GM12801 (cell line): ENCODE measurements around the gene PRKN.

Experiments used
- TF ChIP-seq, protein P1 (sequence below): IDR thresholded peaks from one replicate; pipeline ENCODE4 v1.5.1; 2011; ENCODE audit warnings: control low read depth; ENCODE audit not compliant: insufficient read length; ENCODE audit errors: extremely low read depth

The PRKN gene

DNA sequence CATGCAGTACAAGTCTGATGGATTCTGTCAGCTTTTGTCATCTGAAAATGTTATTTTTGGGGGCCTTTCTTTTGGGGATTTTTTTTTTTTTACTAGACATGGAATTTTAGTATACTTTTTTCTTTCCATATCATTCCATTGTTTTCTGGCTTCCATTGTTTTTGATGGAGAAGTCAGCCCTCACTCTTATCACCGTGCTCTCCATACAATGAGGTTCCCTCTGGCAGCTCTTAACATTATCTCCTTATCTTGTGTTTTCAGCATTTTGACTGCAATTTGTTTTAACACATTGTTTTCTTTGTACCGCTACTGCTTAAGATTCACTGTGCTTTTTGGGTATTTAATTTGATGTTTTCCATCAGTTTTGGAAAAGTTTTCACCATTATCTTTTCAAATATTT is 1262.2 kb downstream of the PRKN start:
- TF ChIP-seq, protein P1, sequence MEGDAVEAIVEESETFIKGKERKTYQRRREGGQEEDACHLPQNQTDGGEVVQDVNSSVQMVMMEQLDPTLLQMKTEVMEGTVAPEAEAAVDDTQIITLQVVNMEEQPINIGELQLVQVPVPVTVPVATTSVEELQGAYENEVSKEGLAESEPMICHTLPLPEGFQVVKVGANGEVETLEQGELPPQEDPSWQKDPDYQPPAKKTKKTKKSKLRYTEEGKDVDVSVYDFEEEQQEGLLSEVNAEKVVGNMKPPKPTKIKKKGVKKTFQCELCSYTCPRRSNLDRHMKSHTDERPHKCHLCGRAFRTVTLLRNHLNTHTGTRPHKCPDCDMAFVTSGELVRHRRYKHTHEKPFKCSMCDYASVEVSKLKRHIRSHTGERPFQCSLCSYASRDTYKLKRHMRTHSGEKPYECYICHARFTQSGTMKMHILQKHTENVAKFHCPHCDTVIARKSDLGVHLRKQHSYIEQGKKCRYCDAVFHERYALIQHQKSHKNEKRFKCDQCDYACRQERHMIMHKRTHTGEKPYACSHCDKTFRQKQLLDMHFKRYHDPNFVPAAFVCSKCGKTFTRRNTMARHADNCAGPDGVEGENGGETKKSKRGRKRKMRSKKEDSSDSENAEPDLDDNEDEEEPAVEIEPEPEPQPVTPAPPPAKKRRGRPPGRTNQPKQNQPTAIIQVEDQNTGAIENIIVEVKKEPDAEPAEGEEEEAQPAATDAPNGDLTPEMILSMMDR = no peak

DNA sequence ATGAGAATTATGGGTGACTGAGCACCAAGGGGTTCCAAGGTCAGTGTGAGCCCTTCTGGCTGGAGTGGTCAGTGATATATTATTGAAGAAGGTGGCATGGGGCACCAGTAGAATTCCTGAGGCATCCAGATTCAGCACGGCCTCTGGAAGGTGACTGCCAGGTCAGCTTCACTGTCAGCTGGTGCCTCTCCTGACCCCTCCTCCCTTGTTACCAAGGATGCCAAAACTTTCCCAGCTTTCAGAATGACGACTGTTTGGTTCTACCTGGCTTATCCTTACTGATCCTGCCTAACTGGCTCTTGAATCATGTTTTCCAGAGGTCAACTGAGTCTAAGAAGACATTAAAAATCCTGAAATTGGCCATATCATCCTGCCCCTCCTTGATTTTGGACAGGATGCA is 1264.5 kb downstream of the PRKN start:
- TF ChIP-seq, protein P1 = no peak

DNA sequence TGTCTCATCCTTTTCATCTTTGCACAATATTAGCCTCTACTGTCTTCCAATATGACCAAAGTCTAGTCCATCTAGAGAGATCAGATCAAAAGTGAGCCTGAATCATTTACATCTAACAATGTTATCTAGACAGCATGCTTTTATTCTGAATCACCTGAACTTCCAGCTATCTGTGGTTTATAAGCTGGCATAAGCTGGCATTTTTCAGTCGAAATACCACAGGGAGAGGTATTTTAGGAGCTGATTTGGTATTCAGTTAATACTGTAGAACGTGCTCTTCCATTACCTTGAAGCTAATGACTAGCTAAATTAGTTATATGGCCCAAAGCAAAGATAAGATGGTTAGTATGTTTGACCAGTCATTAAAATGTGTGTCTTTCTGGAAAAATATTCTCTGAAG is 1265.4 kb downstream of the PRKN start:
- TF ChIP-seq, protein P1 = no peak

DNA sequence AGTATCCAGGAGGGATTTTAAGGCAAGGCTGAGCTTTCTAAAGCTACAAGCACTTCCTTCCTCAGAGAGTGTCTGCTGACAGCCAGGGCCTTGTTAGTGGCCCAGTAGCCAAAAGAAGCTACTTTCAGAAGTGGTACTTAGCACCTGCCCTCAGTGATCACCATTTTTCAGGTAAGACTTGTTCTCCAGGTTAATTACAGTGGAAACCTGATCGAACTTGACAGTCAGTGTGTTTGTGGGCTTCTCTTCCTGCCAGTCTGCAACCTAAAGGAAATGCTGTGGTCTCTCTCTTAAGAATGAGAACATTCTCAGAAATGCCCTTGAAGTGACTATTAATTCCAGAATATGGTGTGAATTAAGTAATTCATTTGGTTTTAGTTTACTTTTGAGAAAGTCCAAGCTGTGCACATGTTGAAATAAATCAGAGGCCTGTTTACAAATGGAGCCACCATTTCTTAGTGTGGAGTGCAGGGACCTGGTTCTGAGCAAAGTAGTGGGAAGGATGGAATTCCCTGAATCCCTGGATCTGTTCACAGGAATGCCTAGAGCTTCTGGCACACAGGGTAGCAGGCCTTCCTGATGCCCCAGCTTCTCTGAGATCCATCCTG is 1268.5 kb downstream of the PRKN start:
- TF ChIP-seq, protein P1 = no peak

DNA sequence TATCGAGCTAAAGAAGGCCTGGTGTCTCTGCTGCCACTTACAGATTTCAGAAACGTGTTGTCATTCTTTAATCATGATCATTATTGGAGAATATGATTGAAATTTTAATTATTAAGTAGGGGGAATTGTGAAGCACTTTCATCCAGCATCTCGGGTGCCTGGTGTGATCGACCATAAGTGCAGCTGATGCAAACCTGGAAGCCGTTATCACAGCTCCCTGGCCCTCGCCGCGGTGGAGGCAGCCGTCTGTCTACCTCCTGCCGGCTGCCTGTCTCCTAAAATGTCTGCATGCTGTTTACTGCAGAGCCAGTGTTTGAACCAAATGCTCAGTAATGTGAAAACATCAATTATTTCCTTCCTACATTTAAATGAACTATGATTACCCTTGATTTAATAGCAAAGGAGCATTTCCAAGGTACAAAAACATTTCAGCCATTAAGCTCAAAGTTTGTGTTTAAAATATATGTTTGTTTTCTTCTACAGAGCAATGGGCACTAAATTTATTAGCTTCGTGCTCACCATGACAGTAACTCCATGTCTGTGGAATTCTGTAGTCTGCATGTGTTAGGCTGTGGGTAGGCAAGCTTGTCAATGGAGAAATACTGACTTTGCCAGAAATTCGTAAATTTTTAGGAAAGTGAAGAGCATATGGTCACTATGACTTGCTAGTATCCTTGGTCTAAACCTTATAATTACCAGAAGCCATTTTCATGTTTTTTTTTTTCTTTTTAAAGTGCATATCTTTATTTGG is 1269.2 kb downstream of the PRKN start:
- TF ChIP-seq, protein P1 = no peak

DNA sequence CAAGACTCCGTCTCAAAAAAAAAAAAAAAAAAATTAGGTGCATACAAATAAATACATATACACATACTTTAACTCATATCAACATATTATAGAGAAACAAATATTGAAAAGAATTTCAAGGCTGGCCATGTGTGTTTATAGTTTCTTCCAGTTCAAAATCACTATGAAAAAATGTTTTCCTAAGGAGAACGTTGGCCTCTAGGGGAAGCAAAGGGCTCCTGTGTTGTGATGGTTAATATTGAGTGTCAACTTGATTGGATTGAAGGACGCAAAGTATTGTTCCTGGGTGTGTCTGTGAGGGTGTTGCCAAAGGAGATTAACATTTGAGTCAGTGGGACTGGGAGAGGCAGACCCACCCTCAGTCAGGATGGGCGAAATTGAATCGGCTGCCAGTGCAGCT is 1271.7 kb downstream of the PRKN start:
- TF ChIP-seq, protein P1 = no peak

DNA sequence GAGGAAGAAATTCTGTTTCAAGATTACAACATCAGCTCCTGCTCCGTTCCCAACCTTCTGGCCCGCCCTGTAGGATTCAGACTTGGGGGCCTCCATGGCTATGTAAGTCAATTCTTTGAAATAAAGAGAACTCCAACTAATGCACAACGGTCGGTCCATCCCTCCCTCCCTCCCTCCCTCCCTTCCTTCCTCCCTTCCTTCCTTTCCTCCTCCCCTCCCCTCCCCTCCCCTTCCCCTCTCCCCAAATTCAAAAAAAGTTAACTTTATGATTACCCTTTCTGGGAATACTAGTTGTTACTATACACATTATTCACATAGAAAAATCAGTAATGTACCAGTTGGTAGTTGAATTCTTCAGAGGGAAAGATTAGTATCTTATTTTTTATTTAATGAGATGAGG is 1274.0 kb downstream of the PRKN start:
- TF ChIP-seq, protein P1 = no peak
